ENCODE results near the gene MOAP1.
A peak's percentile ranks its signal among the peaks of the same experiment; 100 is the strongest.
"Not testable (repeated sequence)": the region's sequence is repeated elsewhere in the genome, so short reads cannot be mapped to it uniquely, and the experiment has no call there.

The MOAP1 gene

GRCh38 chr14:93142854-93143652 lies 41.6 kb downstream of the MOAP1 start:
- no peak for DNase-seq

- DNase-seq = peak; percentile 70
These were observed 46.8 kb downstream of the MOAP1 start for GRCh38 chr14:93137864-93138263.

- not testable (repeated sequence) for DNase-seq
These were observed 48.2 kb downstream of the MOAP1 start for GRCh38 chr14:93136508-93136907.

DNA sequence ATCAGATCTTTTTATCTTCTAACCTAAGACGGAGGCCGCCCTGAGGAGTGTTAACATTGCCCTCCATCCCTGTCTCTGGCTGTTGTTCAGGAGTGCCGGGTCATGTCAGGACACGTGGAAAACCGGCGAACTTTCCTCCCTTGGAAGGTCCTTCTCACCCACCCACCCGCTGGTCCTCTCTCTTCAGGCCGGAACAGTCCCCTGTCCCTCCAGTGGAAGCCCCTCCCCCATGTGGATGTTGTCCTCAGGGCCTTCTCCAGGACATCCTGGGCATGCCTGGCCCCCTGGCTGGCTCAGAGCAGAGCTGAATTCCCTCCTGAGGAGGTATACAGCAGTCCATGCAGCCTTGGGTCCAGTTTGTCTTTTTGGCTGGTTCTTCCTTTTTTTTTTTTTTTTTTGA lies 48.7 kb downstream of the MOAP1 start:
- no peak for DNase-seq

- no peak for DNase-seq
These were observed 49.3 kb downstream of the MOAP1 start for GRCh38 chr14:93135399-93135798.

- DNase-seq = no peak
These were observed 51.2 kb downstream of the MOAP1 start for GRCh38 chr14:93133464-93133863.

- DNase-seq = no peak
These were observed 52.1 kb downstream of the MOAP1 start for GRCh38 chr14:93132472-93133065.
